Umbilical cord (tissue), 2 donors: Measurements from ENCODE around the gene GMIP. TPM values are rescaled to one million over a fixed set of nuclear protein-coding genes. Genes with fewer than 3 reads are reported as not detected.
"Not testable (repeated sequence)": the region's sequence is repeated elsewhere in the genome, so short reads cannot be mapped to it uniquely, and the experiment has no call there.

Experiments
- DNase-seq: peaks from one replicate; pipeline ENCODE4 v3.0.0-alpha.2; 2015; ENCODE audit warnings: low spot score
- total RNA-seq: library from RNA; depleted of rRNA; stranded (reverse); fragments of >200 nt; gene quantifications from one replicate; pipeline ENCODE4 v1.2.3, GENCODE V29; 2014; ENCODE audit warnings: low replicate concordance; ENCODE audit not compliant: insufficient read depth

GMIP gene
- total RNA-seq, 1 donor from 2014 or later = 7.5 TPM

GRCh38 chr19:19613506-19613905 is 30.0 kb downstream of the GMIP start:
- DNase-seq = peak; percentile 74

- peak; percentile 76 for DNase-seq
Observed at GRCh38 chr19:19610376-19611202, 32.9 kb downstream of the GMIP start.

- DNase-seq = not testable (repeated sequence)
Observed at GRCh38 chr19:19606686-19607085, 36.8 kb downstream of the GMIP start.

- no peak for DNase-seq
Observed at GRCh38 chr19:19606021-19606420, 37.4 kb downstream of the GMIP start.

DNA sequence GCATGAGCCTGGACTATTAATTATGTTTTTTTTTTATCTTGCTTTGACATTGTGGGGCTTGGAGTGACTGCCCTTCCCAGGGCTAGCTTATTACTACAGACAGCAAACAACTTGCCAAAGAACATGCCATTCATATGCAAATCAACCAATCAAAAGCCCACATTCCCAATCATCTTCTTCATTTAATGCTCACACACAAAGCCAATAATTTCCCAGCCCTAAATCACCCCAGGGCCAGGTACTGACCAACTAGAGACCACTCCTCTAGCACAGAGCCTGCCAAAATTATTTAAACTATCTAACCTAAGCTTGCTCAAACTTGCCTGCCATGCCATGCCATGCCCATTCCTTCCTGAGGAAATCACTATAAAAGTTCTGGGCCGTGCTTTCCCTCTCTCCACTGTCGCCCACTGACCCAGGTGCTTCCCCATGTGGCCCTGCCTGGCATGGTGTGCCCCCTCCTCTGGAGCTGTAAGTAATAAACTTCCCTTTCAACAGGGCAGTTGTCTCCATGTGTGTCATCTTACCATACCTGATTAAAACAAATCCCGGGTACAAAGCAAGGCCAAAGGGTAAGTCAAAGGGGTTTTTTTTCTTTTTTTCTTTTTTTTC is 40.6 kb downstream of the GMIP start:
- DNase-seq = no peak

DNA sequence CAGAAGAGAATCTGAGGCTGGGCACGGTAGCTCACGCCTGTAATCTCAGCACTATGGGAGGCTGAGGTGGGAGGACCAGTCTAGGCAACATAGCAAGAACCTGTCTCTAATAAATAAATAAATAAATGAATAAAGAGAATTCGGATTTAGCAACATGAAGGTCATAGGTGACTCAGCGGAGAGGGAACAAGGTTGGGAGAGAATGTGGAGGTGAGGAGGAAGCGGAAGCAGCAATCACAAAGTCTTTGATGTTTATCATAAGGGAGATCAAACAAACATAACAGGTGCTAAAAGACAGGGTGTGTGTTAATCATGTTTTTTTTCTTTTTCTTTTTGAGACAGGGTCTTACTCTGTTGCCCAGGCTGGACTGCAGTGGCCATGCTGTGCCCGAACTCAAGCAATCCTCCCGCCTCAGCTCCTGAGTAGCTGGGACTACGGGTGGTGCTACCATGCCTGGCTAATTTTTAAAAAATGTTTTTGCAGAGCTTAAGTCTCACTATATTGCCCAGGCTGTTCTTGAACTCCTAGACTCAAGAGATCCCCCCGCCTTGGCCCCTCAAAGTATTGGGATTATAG is 41.2 kb downstream of the GMIP start:
- DNase-seq = no peak

DNA sequence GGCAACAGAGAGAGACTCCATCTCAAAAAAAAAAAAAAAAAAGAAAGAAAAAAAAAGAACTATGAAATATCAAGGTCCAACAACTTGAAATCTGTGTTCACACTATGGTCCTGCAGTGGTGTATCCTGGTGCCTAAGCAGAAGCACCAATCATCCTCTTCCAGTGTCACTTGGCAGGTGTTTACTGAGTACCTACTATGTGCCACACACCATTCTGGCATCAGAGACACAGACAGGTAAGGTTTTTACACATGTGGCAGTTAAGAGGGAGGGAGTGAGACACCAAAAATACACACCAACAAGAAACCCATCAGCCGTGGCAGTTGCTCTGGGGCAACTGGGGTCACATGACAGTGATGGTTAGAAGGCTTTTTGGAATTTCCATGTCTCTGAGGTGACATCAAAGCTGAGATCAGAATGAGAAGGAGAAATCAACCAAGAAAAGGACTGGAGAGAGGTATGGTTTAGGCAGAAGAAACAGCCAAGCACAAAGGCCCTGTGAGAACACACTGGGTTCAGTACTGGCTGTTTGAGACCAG is 42.6 kb downstream of the GMIP start:
- no peak for DNase-seq

DNA sequence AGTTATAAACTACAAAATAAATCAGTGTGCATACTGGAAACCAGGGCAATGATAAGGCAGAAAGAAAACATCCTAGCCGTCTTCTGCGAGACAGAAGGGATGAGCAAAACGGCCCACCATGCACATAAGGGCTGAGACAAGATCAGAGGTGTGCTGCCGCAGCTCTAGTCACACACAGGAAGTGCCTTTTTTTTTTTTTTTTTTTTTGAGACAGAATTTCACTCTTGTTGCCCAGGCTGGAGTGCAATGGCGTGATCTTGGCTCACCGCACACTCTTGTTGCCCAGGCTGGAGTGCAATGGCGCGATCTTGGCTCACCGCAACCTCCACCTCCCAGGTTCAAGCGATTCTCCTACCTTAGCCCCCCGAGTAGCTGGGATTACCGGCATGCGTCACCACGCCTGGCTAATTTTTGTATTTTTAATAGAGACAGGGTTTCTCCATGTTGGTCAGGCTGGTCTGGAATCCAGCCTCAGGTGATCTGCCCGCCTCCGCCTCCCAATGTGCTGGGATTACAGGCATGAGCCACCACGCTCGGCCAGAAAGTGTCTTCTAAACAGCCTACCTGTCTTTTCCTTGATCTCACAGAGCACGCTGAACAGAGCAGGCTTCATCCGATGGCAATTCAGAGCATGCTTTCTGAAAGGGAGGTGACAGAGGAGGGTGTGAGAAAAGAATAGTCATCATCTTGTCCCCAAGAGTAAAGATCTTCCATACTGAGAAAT is 44.6 kb downstream of the GMIP start:
- DNase-seq = not testable (repeated sequence)

- DNase-seq = no peak
Observed at GRCh38 chr19:19597809-19598306, 45.6 kb downstream of the GMIP start.

DNA sequence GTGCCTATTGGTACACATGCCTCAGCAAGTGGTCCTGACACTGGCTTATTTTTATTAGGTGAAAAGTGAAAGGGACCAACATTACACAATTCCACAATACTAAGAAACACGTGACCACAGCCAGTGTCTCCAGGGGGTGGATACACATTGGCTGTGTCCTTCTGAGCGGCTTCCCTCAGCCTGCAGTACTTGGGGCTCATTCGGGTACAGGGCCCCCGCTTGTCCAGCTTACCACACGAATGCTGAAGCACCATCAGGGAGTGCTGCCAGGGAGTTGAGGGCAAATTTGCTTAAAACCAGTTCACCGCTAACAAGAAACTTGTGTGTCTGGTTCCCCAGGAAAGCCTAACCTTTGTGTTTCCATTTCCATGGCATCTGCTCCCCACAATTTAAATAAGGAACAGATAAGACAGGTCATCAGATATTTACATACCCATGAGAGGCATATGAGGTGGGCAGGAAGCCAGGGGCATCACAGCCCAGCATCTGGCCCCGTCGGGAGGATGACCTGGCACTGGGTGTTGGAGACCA is 48.2 kb downstream of the GMIP start:
- DNase-seq = no peak

GRCh38 chr19:19594381-19594780 is 49.1 kb downstream of the GMIP start:
- no peak for DNase-seq

DNA sequence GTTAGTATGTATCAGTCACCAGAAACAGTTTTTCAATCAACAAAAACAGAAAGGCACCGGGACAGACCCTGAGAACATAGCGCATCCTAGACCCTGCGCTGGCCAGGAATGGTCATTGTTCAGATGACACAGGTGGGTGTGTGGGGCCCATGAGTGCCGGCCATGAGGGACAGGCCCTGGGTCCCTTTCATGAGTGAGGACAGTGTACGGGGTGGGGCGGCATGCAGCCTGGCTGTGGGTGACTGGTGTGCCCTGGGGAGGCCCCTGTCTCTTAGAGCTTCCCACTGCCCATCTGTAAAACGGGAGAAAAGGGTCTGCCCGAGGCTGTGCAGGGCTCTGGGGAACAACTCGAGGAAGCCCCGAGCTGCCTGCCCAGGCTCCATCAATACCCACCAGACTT is 50.8 kb downstream of the GMIP start:
- no peak for DNase-seq

GRCh38 chr19:19591133-19591825 is 52.2 kb downstream of the GMIP start:
- DNase-seq = peak; percentile 73

DNA sequence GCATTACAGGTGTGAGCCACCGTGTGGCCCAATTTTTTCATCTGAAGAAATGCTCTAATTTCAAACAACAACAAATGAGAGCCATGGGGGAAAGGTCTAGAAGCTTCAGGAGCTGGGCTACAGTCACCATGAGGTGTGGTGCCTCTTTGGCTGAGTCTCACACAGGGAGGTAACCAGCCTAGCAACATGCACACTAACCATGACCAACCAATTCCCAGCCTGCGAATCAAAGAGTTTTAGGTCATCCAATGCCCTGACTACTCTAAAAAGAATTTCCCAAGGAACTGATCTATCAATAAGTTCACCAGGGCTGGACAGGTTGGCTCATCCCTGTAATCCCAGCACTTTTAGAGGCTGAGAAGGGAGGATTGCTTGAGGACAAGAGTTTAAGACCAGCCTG is 54.9 kb downstream of the GMIP start:
- DNase-seq = no peak

- DNase-seq = no peak
Observed at GRCh38 chr19:19587771-19588170, 55.7 kb downstream of the GMIP start.

DNA sequence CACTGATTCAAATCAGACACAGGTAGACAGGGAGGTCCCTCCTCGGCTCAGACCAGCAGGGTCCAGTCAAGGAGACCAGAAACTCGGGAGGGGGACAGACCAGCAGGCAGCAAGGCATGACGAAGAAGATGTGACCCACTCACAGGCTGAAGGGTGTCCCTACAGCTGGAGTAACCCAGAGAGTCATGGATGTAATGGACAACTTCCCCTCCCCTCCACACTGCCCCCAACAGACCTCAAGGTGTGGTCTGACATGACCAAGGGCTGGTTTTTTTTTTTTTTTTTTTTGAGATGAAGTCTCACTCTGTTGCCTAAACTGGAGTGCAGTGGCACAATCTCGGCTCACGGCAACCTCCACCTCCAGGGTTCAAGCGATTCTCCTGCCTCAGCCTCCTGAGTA is 59.1 kb downstream of the GMIP start:
- no peak for DNase-seq

DNA sequence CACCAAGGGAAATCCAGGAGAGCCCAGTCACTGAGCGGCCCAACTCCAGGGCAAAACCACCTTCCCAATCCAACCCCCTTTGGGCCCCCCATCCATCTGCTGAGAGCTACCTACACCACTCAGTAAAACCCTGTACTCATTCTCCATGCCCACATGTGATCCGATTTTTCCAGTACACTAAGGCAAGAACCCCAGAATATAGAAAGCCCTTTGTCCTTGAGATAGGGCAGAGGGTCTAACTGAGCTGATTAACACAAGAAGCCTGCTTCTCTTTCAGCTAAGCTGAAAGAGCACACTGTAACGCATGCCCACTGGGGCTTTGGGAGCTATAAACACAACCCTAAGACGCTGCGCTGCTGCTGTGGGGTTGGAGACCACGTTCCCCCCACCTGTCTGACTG is 61.0 kb downstream of the GMIP start:
- no peak for DNase-seq

- no peak for DNase-seq
Observed at GRCh38 chr19:19581391-19581790, 62.1 kb downstream of the GMIP start.

DNA sequence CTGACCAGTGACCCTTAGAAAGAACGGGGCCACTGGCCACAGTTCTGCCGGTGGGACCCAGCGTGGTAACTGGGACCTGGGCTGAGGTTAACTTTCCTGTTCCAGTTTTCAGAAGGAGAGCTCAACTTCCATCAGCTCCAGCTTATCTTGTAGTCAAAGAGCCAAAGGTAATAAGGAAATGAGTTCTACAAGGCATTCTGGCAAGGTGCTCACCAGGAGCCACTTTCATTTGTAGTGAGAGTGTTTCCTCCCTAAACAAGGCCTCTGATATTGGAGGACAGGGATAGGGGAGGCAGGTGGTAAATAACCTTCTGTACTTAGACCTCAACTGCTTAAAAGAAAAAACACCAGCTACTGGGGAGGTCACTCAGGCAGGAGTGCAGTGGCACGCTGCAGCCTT is 63.0 kb downstream of the GMIP start:
- DNase-seq = no peak

GRCh38 chr19:19579533-19580361 is 63.7 kb downstream of the GMIP start:
- DNase-seq = no peak
